Measurements from ENCODE around the gene MKRN1. TPM values are rescaled to one million over a fixed set of nuclear protein-coding genes. Genes with fewer than 3 reads are reported as not detected.

The MKRN1 gene
- total RNA-seq, 1 donor from 2014 or later = 121 TPM

DNA sequence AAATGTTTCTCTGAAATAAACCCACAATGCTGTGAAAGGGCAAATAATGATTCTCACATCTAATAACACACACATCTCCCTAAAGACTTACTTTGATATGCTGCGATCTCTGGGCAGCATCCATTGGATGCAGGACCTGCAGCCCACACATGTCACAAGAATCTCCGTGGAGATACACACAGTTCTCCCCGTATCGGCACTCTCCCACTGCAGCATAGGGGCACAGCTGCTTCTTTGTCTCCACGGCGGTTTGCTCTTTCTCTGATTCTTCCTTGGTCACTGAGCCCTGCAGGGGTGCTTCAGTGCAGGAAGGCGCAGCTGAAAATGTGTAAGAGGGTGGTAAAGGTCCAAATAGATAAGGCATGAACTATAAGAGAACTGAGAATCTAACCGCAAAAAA is 20.4 kb downstream of the MKRN1 start:
- peak; percentile 56 for DNase-seq (ENCODE audit: low spot score)
- peaks cover 3% of the 10 kb centered on the region for H3K36me3 ChIP-seq

DNA sequence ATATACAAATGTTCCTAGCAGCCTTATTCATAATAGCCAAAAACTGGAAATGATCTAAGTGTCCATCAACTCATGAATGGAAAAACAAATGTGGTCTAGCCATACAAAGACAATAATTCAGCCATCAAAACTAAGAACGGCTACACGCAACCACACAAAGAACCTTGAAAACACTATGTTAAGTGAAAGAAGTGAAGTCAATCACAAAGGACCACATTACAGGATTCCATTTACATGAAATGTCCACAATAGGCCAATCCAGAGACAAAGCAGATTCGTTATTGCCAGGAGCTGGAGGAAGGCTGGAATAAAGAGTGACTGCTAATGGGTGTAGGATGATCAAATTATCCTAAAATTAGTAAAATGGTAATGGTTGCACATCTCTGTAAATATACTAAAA is 21.1 kb downstream of the MKRN1 start:
- peak; percentile 25 for DNase-seq (ENCODE audit: low spot score)
- peaks cover 59% of the 10 kb centered on the region for H3K79me2 ChIP-seq (ENCODE audit: low read depth)
- no peak overlapping the region for H3K4me3 ChIP-seq
- Mint-ChIP-seq H3K4me3 (no peak overlapping the region), H3K9me3 (no peaks in the 10 kb centered on the region), H3K27ac (no peak overlapping the region), H3K36me3 (peaks cover 48% of the 10 kb centered on the region), H3K4me1 (peaks cover 33% of the 10 kb centered on the region), H3K27me3 (ENCODE audit: insufficient read depth, low read depth) (peaks cover 2% of the 10 kb centered on the region)
- H3K4me2 ChIP-seq = peak overlapping the region; percentile 69
- H3K27me3 ChIP-seq = no peaks in the 10 kb centered on the region
- no peaks in the 10 kb centered on the region for H3K9me3 ChIP-seq (ENCODE audit: low read depth)
- peak overlapping the region; percentile 40 for H3K27ac ChIP-seq
- H3K36me3 ChIP-seq = peaks cover 6% of the 10 kb centered on the region
- H3K4me1 ChIP-seq = peaks cover 48% of the 10 kb centered on the region
- H3K9ac ChIP-seq = no peak overlapping the region
- TF ChIP-seq EZH2 (IDR thresholded peaks at IDR 0.05) (no peak), EZH2phosphoT487 (IDR thresholded peaks at IDR 0.05) (no peak), CTCF (IDR thresholded peaks at IDR 0.05) (no peak)
- peaks cover 52% of the 10 kb centered on the region for H3F3A ChIP-seq (ENCODE audit: low read depth)
- H4K20me1 ChIP-seq (ENCODE audit: low read depth) = peaks cover 40% of the 10 kb centered on the region
- H2AFZ ChIP-seq (replicated peaks) = no peak overlapping the region

More for the DNA sequence above, 20.4 kb downstream of the MKRN1 start:
- H3K27me3 Mint-ChIP-seq (ENCODE audit: insufficient read depth, low read depth) = peaks cover 2% of the 10 kb centered on the region
- H2AFZ ChIP-seq (replicated peaks) = no peak overlapping the region
- no peaks in the 10 kb centered on the region for H3K9me3 Mint-ChIP-seq
- H4K20me1 ChIP-seq (ENCODE audit: low read depth) = peaks cover 40% of the 10 kb centered on the region
- peaks cover 48% of the 10 kb centered on the region for H3K4me1 ChIP-seq
- no peaks in the 10 kb centered on the region for H3K9me3 ChIP-seq (ENCODE audit: low read depth)
- no peak overlapping the region for H3K9ac ChIP-seq
- H3K79me2 ChIP-seq (ENCODE audit: low read depth) = peaks cover 57% of the 10 kb centered on the region
- H3K36me3 Mint-ChIP-seq = peaks cover 44% of the 10 kb centered on the region
- H3K4me3 ChIP-seq = no peak overlapping the region
- peak overlapping the region; percentile 71 for H3K4me3 Mint-ChIP-seq
- peak overlapping the region; percentile 69 for H3K4me2 ChIP-seq
- peak overlapping the region; percentile 40 for H3K27ac ChIP-seq
- peak overlapping the region; percentile 82 for H3K27ac Mint-ChIP-seq
- peaks cover 52% of the 10 kb centered on the region for H3F3A ChIP-seq (ENCODE audit: low read depth)
- peaks cover 33% of the 10 kb centered on the region for H3K4me1 Mint-ChIP-seq
- H3K27me3 ChIP-seq = no peaks in the 10 kb centered on the region
- TF ChIP-seq EZH2phosphoT487 (IDR thresholded peaks at IDR 0.05) (no peak), EZH2 (IDR thresholded peaks at IDR 0.05) (no peak), CTCF (IDR thresholded peaks at IDR 0.05) (no peak)

DNA sequence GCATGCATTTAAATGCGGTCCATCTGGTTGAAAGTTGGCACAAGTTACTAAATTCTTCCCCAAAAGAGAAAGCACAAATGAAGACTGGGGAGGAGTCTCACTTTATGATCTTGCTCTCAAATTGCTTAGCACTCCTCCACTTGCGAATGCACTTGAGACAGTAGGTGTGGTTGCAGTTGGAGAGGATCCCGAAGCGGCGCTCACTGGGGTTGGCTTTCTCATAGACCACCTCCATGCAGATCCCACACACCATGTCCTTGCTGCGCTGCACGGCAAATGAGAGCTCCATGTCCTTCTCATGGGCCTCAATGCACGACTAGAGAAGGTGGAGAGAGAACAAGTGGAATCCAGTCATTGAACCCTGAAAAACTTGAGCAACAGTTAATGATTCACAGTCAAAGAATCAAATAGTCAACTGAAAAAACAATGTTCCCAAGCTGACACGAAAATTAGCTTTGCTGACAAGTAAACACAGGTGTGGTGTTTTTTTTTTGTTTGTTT is 22.7 kb downstream of the MKRN1 start:
- Mint-ChIP-seq H3K4me3 (no peak overlapping the region), H3K36me3 (peaks cover 50% of the 10 kb centered on the region)

More for the DNA sequence above, 22.7 kb downstream of the MKRN1 start:
- Histone ChIP-seq H3K79me2 (ENCODE audit: low read depth) (peaks cover 58% of the 10 kb centered on the region), H3K27me3 (no peaks in the 10 kb centered on the region), H3K9ac (no peak overlapping the region), H3F3A (ENCODE audit: low read depth) (peaks cover 54% of the 10 kb centered on the region), H2AFZ (replicated peaks) (no peak overlapping the region), H3K36me3 (peaks cover 11% of the 10 kb centered on the region), H3K4me3 (no peak overlapping the region), H4K20me1 (ENCODE audit: low read depth) (peaks cover 41% of the 10 kb centered on the region), H3K4me2 (peak overlapping the region; percentile 7), H3K4me1 (peaks cover 48% of the 10 kb centered on the region), H3K27ac (peak overlapping the region; percentile 32), H3K9me3 (ENCODE audit: low read depth) (no peaks in the 10 kb centered on the region)
- Mint-ChIP-seq H3K9me3 (no peaks in the 10 kb centered on the region), H3K4me1 (peaks cover 33% of the 10 kb centered on the region), H3K27me3 (ENCODE audit: insufficient read depth, low read depth) (peaks cover 2% of the 10 kb centered on the region), H3K27ac (no peak overlapping the region)
- no peak for DNase-seq (ENCODE audit: low spot score)
- no peak for TF ChIP-seq CTCF (IDR thresholded peaks at IDR 0.05)
- TF ChIP-seq EZH2phosphoT487 (IDR thresholded peaks at IDR 0.05) = no peak
- TF ChIP-seq EZH2 (IDR thresholded peaks at IDR 0.05) = no peak

Measured in neural progenitor cell (in vitro differentiated cells).